GM23338 (cell line): ENCODE measurements around the gene ERVMER34-1. TPM values are rescaled to one million over a fixed set of nuclear protein-coding genes. Genes with fewer than 3 reads are reported as not detected.

Experiments used
- CTCF ChIP-seq, 2 experiments: fragments of 200-600 bp in 1 of 2; sonication (generic) in 1 of 2; conservative IDR thresholded peaks; 2 replicates each; pipeline versions ENCODE4 v1.5.1 to v1.6.1; 2016 to 2017; ENCODE audit warnings: antibody characterized with exemption in 2 of 2, low read depth in 2 of 2, mild to moderate bottlenecking in 2 of 2, moderate library complexity in 1 of 2
- ETS1 ChIP-seq: IDR thresholded peaks from 2 replicates; pipeline ENCODE4 v1.6.1; 2016; ENCODE audit warnings: antibody characterized with exemption
- NANOG ChIP-seq: IDR thresholded peaks from 2 replicates; pipeline ENCODE4 v1.6.1; 2016; ENCODE audit warnings: antibody characterized with exemption, borderline replicate concordance
- REST ChIP-seq: IDR thresholded peaks from one replicate; pipeline ENCODE4 v1.6.1; 2018; ENCODE audit warnings: antibody characterized with exemption; ENCODE audit not compliant: unreplicated experiment
- ZNF331 ChIP-seq: fragments of 250-450 bp; sonication (Bioruptor Pico); IDR thresholded peaks from 2 replicates; pipeline ENCODE4 v1.5.0; 2020; ENCODE audit warnings: low read depth, mild to moderate bottlenecking, moderate library complexity
- ZNF462 ChIP-seq: fragments of 250-450 bp; sonication (Bioruptor Pico); IDR thresholded peaks from 2 replicates; pipeline ENCODE4 v1.5.0; 2020; ENCODE audit warnings: mild to moderate bottlenecking, moderate library complexity
- polyA plus RNA-seq: library from polyadenylated mRNA; unstranded; fragments of >200 nt; fragmentation: Nextera tagmentation; extraction: Ambion mirVana; gene quantifications from 2 replicates; pipeline ENCODE4 v1.2.1, GENCODE V29; 2016
- total RNA-seq: library from RNA; depleted of rRNA; stranded (reverse); fragments of >200 nt; shearing (Covaris generic); gene quantifications from 2 replicates; pipeline ENCODE4 v1.2.3, GENCODE V29; 2014

Gene ERVMER34-1
- total and polyA plus RNA-seq, 2 experiments from 2014 or later = 15.9 to 34.1 TPM

- no peak for TF ChIP-seq ZNF462
- no peak for TF ChIP-seq ETS1
- TF ChIP-seq CTCF (conservative IDR thresholded peaks at IDR 0.05; ENCODE audit: low read depth in 2 of 2) = no peak
- no peak for TF ChIP-seq REST
- TF ChIP-seq ZNF331 (CRISPR knock-in tag) = no peak
- TF ChIP-seq NANOG = no peak
These were observed 31.8 kb upstream of the ERVMER34-1 start (continued) for GRCh38 chr4:52783069-52783468.
